GM13977 (cell line): Measurements from ENCODE around the gene OLIG1.
A peak's percentile ranks its signal among the peaks of the same experiment; 100 is the strongest.

Experiments used
- DNase-seq: peaks from one replicate; pipeline ENCODE4 v3.0.0; 2012; ENCODE audit warnings: low spot score
- in situ Hi-C: fragments of 300-500 bp; cut with MboI; formaldehyde crosslinking; loops from one replicate; pipeline ENCODE4 v1.12.0; 2022; ENCODE audit warnings: low sequenced_read_pairs, low pct_unique_long_range_greater_than_20kb, mixed read lengths, inconsistent platforms; ENCODE audit not compliant: unreplicated experiment
- TF ChIP-seq, protein P1 (sequence below): IDR thresholded peaks from 2 replicates; pipeline ENCODE4 v1.5.1; 2012; ENCODE audit warnings: mild to moderate bottlenecking, control low read depth; ENCODE audit not compliant: insufficient read depth; ENCODE audit errors: extremely low read depth, missing control alignments

The OLIG1 gene, protein sequence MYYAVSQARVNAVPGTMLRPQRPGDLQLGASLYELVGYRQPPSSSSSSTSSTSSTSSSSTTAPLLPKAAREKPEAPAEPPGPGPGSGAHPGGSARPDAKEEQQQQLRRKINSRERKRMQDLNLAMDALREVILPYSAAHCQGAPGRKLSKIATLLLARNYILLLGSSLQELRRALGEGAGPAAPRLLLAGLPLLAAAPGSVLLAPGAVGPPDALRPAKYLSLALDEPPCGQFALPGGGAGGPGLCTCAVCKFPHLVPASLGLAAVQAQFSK

GRCh38 chr21:33069994-33070743 lies at the start of gene OLIG1:
Gene OLIG1 (plus strand): TSS chr21:33070141. CDS start chr21:33070247, 106 bp downstream.
- in situ Hi-C loops = no loop called here
- TF ChIP-seq, protein P1, sequence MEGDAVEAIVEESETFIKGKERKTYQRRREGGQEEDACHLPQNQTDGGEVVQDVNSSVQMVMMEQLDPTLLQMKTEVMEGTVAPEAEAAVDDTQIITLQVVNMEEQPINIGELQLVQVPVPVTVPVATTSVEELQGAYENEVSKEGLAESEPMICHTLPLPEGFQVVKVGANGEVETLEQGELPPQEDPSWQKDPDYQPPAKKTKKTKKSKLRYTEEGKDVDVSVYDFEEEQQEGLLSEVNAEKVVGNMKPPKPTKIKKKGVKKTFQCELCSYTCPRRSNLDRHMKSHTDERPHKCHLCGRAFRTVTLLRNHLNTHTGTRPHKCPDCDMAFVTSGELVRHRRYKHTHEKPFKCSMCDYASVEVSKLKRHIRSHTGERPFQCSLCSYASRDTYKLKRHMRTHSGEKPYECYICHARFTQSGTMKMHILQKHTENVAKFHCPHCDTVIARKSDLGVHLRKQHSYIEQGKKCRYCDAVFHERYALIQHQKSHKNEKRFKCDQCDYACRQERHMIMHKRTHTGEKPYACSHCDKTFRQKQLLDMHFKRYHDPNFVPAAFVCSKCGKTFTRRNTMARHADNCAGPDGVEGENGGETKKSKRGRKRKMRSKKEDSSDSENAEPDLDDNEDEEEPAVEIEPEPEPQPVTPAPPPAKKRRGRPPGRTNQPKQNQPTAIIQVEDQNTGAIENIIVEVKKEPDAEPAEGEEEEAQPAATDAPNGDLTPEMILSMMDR = no peak
- peak; percentile 52 for DNase-seq

DNA sequence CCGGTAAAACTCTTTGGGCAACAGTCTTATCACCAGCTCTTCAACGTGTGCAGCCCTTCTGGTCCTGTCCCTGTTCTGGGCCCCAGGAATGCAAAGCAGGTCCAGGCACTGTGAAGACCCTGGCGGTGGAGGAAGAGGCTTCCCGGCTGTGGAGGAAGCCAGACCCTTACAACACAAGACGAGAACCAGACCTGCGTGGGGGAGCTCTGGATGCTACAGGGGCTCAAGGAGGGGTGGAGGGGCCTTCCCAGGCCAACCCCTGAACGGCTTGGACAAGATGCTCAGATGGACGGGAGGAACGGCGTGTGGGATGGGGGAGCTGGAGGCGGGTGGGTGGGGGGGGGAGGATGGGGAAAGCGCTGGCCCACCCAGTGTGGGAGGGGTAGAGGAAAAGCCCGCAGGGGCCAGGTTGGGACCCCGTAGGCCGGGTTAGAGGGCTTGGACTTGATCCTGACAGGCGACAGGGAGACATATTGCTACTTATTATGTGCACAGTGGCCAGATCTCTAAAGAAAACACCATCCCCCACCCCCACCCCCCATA lies 49.3 kb upstream of the OLIG1 start:
- peak; percentile 19 for DNase-seq
- TF ChIP-seq, protein P1 = no peak
- in situ Hi-C loops = no loop called here

DNA sequence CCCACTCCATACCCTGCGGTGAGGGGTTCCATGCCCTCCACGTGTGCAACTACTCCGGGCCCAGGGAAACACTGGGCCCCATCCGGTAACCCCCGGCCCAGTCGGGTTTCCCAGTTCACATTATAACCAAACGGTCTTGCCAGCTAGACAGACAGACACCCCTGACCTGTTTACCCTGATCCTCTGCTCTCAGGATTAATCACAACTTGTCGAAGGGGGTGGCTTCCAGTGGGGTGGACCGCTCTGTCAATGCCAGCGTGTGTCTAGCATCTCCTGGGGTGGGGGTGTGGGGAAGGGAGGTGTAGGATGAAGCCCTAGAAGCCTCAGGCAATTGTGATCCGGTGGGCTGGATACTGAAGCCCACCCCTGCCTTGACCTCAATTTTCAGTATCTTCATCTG lies 48.8 kb upstream of the OLIG1 start:
- no peak for DNase-seq
- TF ChIP-seq, protein P1 = no peak
- in situ Hi-C loops = no loop called here

GRCh38 chr21:33021667-33022066 lies 48.3 kb upstream of the OLIG1 start:
- no peak for DNase-seq
- in situ Hi-C loops = no loop called here
- TF ChIP-seq, protein P1 = no peak

DNA sequence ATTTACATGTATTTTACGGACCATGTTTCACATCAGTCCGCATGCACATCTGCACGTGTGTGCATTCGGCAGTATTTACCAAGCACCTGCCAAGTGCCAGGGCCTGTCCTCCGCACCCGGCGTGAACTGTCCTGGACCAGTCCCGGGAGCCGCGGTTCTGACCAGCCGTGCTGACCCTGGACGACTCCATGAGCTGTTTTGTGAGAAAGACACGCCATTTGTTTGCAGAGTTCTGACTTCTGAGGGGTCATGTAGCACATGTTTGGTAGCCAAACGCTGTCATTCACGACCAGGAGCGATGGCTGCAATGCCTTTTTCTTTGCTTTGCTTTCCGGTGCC lies 47.5 kb upstream of the OLIG1 start:
- TF ChIP-seq, protein P1 = no peak
- DNase-seq = no peak
- in situ Hi-C loops = no loop called here

DNA sequence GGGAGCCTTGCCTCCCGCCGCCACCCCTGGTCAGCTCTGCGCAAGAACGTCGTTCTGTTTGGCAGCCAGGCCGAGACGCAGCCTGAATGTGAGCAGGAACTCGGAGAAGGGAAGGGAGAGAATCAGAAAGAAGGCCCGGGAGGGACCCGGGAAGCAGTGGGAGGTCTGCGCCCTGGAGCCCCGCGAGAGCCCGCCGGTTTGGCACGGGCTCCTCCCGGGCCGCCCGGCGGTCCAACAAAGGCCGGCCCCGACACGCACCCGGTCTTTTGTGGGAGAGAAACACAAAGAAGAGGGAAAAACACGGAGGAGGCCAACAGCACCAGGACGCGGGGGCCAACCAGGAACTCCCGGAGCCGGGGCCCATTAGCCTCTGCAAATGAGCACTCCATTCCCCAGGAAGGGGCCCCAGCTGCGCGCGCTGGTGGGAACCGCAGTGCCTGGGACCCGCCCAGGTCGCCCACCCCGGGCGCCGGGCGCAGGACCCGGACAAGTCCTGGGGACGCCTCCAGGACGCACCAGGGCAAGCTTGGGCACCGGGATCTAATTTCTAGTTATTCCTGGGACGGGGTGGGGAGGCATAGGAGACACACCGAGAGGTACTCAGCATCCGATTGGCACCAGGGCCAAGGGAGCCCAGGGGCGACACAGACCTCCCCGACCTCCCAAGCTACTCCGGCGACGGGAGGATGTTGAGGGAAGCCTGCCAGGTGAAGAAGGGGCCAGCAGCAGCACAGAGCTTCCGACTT lies 46.9 kb upstream of the OLIG1 start:
- TF ChIP-seq, protein P1 = no peak
- peak; percentile 39 for DNase-seq
- in situ Hi-C loops = no loop called here
